ENCODE data around the gene BCL11B. TPM values are rescaled to one million over a fixed set of nuclear protein-coding genes. Genes with fewer than 3 reads are reported as not detected.

The BCL11B gene
- total RNA-seq, 2 experiments from 2014 or later, result 31.3 to 32.1 TPM

GRCh38 chr14:99260587-99261551 is 11.1 kb downstream of the BCL11B start:
- CTCF ChIA-PET, result interaction anchor here (1.0 to 10.4 kb wide), 6 partner anchors 8 to 1121 kb away, joined by 3 to 159 read pairs (median 18); partner anchors contain the start of gene BCL11B
- POLR2A ChIA-PET, result interaction anchor here (0.5 to 4.7 kb wide), 10 partner anchors 8 to 1852 kb away, joined by 3 to 46 read pairs (median 6); partner anchors contain the start of gene BCL11B

- CTCF ChIA-PET, result interaction anchor here (1.3 to 10.4 kb wide), 5 partner anchors 9 to 72 kb away, joined by 9 to 159 read pairs (median 18); partner anchors contain the start of gene BCL11B
- POLR2A ChIA-PET, result interaction anchor here (1.0 to 4.7 kb wide), 6 partner anchors 8 to 24 kb away, joined by 3 to 46 read pairs (median 14); partner anchors contain the start of gene BCL11B
These were observed 11.9 kb downstream of the BCL11B start for GRCh38 chr14:99260116-99260515.

- ChIA-PET POLR2A (interaction anchor here (2.0 to 4.7 kb wide), 3 partner anchors 9 to 13 kb away, joined by 9 to 46 read pairs (median 10); partner anchors contain the start of gene BCL11B), CTCF (interaction anchor here (0.5 to 3.6 kb wide), 2 partner anchors 13 to 85 kb away, joined by 3 to 20 read pairs; partner anchors contain the start of gene BCL11B)
These were observed 12.9 kb downstream of the BCL11B start for GRCh38 chr14:99258876-99259726.

GRCh38 chr14:99258341-99258861 is 13.6 kb downstream of the BCL11B start:
- POLR2A ChIA-PET, result interaction anchor here (1.9 to 2.6 kb wide), 2 partner anchors 13 to 17 kb away, joined by 9 to 10 read pairs; partner anchors contain the start of gene BCL11B
- CTCF ChIA-PET, result interaction anchor here (1.3 kb wide), 1 partner anchor 9 kb away, joined by 4 read pairs; no protein-coding TSS in a partner anchor

GRCh38 chr14:99257673-99258221 is 14.2 kb downstream of the BCL11B start:
- POLR2A ChIA-PET, result interaction anchor here (0.7 to 2.6 kb wide), 5 partner anchors 14 to 1817 kb away, joined by 3 to 10 read pairs (median 3); partner anchors contain the start of gene BCL11B

GRCh38 chr14:99257122-99257672 is 14.8 kb downstream of the BCL11B start:
- CTCF ChIA-PET, result interaction anchor here (1.0 to 1.5 kb wide), 3 partner anchors 9 to 14 kb away, joined by 3 to 6 read pairs (median 4); no protein-coding TSS in a partner anchor

More at GRCh38 chr14:99257673-99258221, 14.2 kb downstream of the BCL11B start:
- CTCF ChIA-PET, result interaction anchor here (1.3 to 1.5 kb wide), 2 partner anchors 10 to 15 kb away, joined by 4 to 6 read pairs; no protein-coding TSS in a partner anchor

GRCh38 chr14:99256483-99256874 is 15.5 kb downstream of the BCL11B start:
- ChIA-PET POLR2A (interaction anchor here (0.5 to 2.6 kb wide), 4 partner anchors 14 to 30 kb away, joined by 3 to 10 read pairs (median 6); partner anchors contain the start of gene BCL11B), CTCF (interaction anchor here (1.0 to 4.6 kb wide), 4 partner anchors 8 to 68 kb away, joined by 3 to 18 read pairs (median 5); no protein-coding TSS in a partner anchor)

More at GRCh38 chr14:99257122-99257672, 14.8 kb downstream of the BCL11B start:
- POLR2A ChIA-PET, result interaction anchor here (0.5 to 2.6 kb wide), 8 partner anchors 13 to 1817 kb away, joined by 3 to 10 read pairs (median 3); partner anchors contain the start of gene BCL11B

GRCh38 chr14:99255621-99256482 is 16.1 kb downstream of the BCL11B start:
- POLR2A ChIA-PET, result interaction anchor here (0.6 to 1.2 kb wide), 5 partner anchors 12 to 1006 kb away, joined by 3 to 10 read pairs (median 5); no protein-coding TSS in a partner anchor
- CTCF ChIA-PET, result interaction anchor here (0.6 to 4.6 kb wide), 4 partner anchors 12 to 67 kb away, joined by 3 to 18 read pairs (median 4); no protein-coding TSS in a partner anchor

GRCh38 chr14:99254328-99255009 is 17.5 kb downstream of the BCL11B start:
- POLR2A ChIA-PET, result interaction anchor here (0.5 to 1.4 kb wide), 3 partner anchors 8 to 111 kb away, joined by 4 to 8 read pairs (median 7); no protein-coding TSS in a partner anchor
- CTCF ChIA-PET, result interaction anchor here (1.0 to 4.6 kb wide), 7 partner anchors 10 to 66 kb away, joined by 3 to 18 read pairs (median 3); no protein-coding TSS in a partner anchor

GRCh38 chr14:99253890-99254289 is 18.1 kb downstream of the BCL11B start:
- ChIA-PET CTCF (interaction anchor here (1.0 to 4.6 kb wide), 4 partner anchors 10 to 23 kb away, joined by 3 to 18 read pairs (median 4); no protein-coding TSS in a partner anchor), POLR2A (interaction anchor here (0.5 to 1.4 kb wide), 4 partner anchors 8 to 110 kb away, joined by 4 to 8 read pairs (median 8); no protein-coding TSS in a partner anchor)

- CTCF ChIA-PET, result interaction anchor here (0.7 to 4.6 kb wide), 4 partner anchors 10 to 19 kb away, joined by 3 to 18 read pairs (median 4); no protein-coding TSS in a partner anchor
These were observed 18.8 kb downstream of the BCL11B start for GRCh38 chr14:99252940-99253868.

GRCh38 chr14:99252443-99252939 is 19.5 kb downstream of the BCL11B start:
- ChIA-PET CTCF (interaction anchor here (0.7 to 4.6 kb wide), 5 partner anchors 9 to 18 kb away, joined by 3 to 18 read pairs (median 3); no protein-coding TSS in a partner anchor), POLR2A (interaction anchor here (0.7 to 1.3 kb wide), 2 partner anchors 9 to 14 kb away, joined by 3 to 5 read pairs; no protein-coding TSS in a partner anchor)

More at GRCh38 chr14:99252940-99253868, 18.8 kb downstream of the BCL11B start:
- POLR2A ChIA-PET, result interaction anchor here (0.5 to 1.4 kb wide), 5 partner anchors 8 to 110 kb away, joined by 4 to 8 read pairs (median 7); no protein-coding TSS in a partner anchor

- ChIA-PET POLR2A (interaction anchor here (1.3 kb wide), 1 partner anchor 9 kb away, joined by 5 read pairs; no protein-coding TSS in a partner anchor), CTCF (interaction anchor here (1.0 to 4.6 kb wide), 4 partner anchors 8 to 15 kb away, joined by 3 to 18 read pairs (median 4); no protein-coding TSS in a partner anchor)
These were observed 20.3 kb downstream of the BCL11B start for GRCh38 chr14:99251721-99252120.

Data from activated CD8-positive, alpha-beta memory T cell treated with anti-CD3 and anti-CD28 coated beads for 36 hours (primary cell).